Upper lobe of left lung (tissue), 6 donors: Measurements from ENCODE around the gene SV2C. TPM values are rescaled to one million over a fixed set of nuclear protein-coding genes. Genes with fewer than 3 reads are reported as not detected.
"Not testable (repeated sequence)": the region's sequence is repeated elsewhere in the genome, so short reads cannot be mapped to it uniquely, and the experiment has no call there.

Source experiments
- ATAC-seq, 2 donors: fragments of 200-7000 bp; cut with Tn5 transposase; one replicate each; pipeline ENCODE4 v1.9.1; 2022; ENCODE audit warnings: mild to moderate bottlenecking in 2 of 2, moderate library complexity in 2 of 2; ENCODE audit not compliant: low FRiP score in 2 of 2
- DNase-seq, 2 donors: peaks; one replicate each; pipeline ENCODE4 v3.0.0-alpha.2; 2019 to 2020
- H3K27ac ChIP-seq, 4 donors: fragments of 200-600 bp; sonication (generic); one replicate each; pipeline ENCODE4 v1.5.1; 2016 to 2019
- H3K27me3 ChIP-seq, 4 donors: fragments of 200-600 bp; sonication (generic); one replicate each; pipeline ENCODE4 v1.5.1; 2017 to 2019
- H3K36me3 ChIP-seq, 4 donors: fragments of 200-600 bp; sonication (generic); one replicate each; pipeline ENCODE4 v1.5.1; 2016 to 2019
- H3K4me1 ChIP-seq, 4 donors: fragments of 200-600 bp; sonication (generic); one replicate each; pipeline ENCODE4 v1.5.1; 2018 to 2019
- H3K4me3 ChIP-seq, 4 donors: fragments of 200-600 bp; sonication (generic); one replicate each; pipeline ENCODE4 v1.5.1; 2017 to 2019; ENCODE audit warnings: mild to moderate bottlenecking in 2 of 4, moderate library complexity in 1 of 4
- H3K9me3 ChIP-seq, 4 donors: fragments of 200-600 bp; sonication (generic); one replicate each; pipeline ENCODE4 v1.5.1; 2018 to 2019
- CTCF ChIP-seq, 6 experiments: fragments of 450-650 bp in 4 of 6; fragments of 200-600 bp in 2 of 6; sonication (generic) in 2 of 6; IDR thresholded peaks; one replicate each; pipeline ENCODE4 v1.5.1; 2016 to 2019; ENCODE audit warnings: antibody characterized with exemption in 6 of 6
- EP300 ChIP-seq, 4 donors: sonication (generic); formaldehyde crosslinking; IDR thresholded peaks; one replicate each; pipeline ENCODE4 v1.5.1; 2017; ENCODE audit warnings: antibody characterized with exemption in 4 of 4, control low read depth in 2 of 4
- POLR2A ChIP-seq, 4 donors: fragments of 450-650 bp; IDR thresholded peaks; one replicate each; pipeline ENCODE4 v1.5.1; 2016 to 2017; ENCODE audit warnings: antibody characterized with exemption in 4 of 4, mild to moderate bottlenecking in 2 of 4
- POLR2AphosphoS5 ChIP-seq, 2 donors: sonication (generic); formaldehyde crosslinking; IDR thresholded peaks; one replicate each; pipeline ENCODE4 v1.5.1; 2017; ENCODE audit warnings: antibody characterized with exemption in 2 of 2
- WGBS, 2 donors: methylation state at CpG; one replicate each; pipeline ENCODE4 v1.1.5; 2017 to 2018; 5-methylcytosine and 5-hydroxymethylcytosine counted together
- total RNA-seq, 6 donors: library from RNA; depleted of rRNA in 4 of 6; stranded (reverse); fragments of >200 nt in 4 of 6; gene quantifications; one replicate each; pipeline versions ENCODE4 v1.1.0 to v1.2.1, GENCODE V29; 2016 to 2021
- donor health status: DM: no; HTN: no; CAD: no; lungs with moderate emphysema.
- donor health status: DM: no; HTN: yes; CAD: no; lungs with severe emphysema.

SV2C gene
- total RNA-seq, 6 donors from 2014 or later, result 0.15 to 0.51 (median 0.21) TPM; not detected in 2

GRCh38 chr5:76364226-76364589, 281.0 kb downstream of the SV2C start:
- H3K4me3 ChIP-seq, result no peak overlapping the region
- no peak for TF ChIP-seq POLR2AphosphoS5 (IDR thresholded peaks at IDR 0.05)
- TF ChIP-seq EP300 (IDR thresholded peaks at IDR 0.05), result no peak
- no peak for TF ChIP-seq CTCF (IDR thresholded peaks at IDR 0.05)
- TF ChIP-seq POLR2A (IDR thresholded peaks at IDR 0.05), result no peak
- 79% methylated on average over 2 of the region's 2 CpGs for WGBS, 2 donors
- no peak overlapping the region for H3K27ac ChIP-seq
- no peak for DNase-seq
- no peaks in the 10 kb centered on the region for H3K9me3 ChIP-seq
- H3K27me3 ChIP-seq, result no peaks in the 10 kb centered on the region
- H3K36me3 ChIP-seq, result no peaks in the 10 kb centered on the region
- no peaks in the 10 kb centered on the region for H3K4me1 ChIP-seq
- no peak for ATAC-seq

- Histone ChIP-seq H3K27me3 (no peaks in the 10 kb centered on the region), H3K4me1 (no peaks in the 10 kb centered on the region), H3K27ac (no peak overlapping the region), H3K4me3 (no peak overlapping the region), H3K9me3 (no peaks in the 10 kb centered on the region), H3K36me3 (no peaks in the 10 kb centered on the region)
- DNase-seq (no peak), ATAC-seq (no peak)
- no peak for TF ChIP-seq POLR2AphosphoS5 (IDR thresholded peaks at IDR 0.05)
- no peak for TF ChIP-seq EP300 (IDR thresholded peaks at IDR 0.05)
- no peak for TF ChIP-seq POLR2A (IDR thresholded peaks at IDR 0.05)
- TF ChIP-seq CTCF (IDR thresholded peaks at IDR 0.05), result no peak
Measured at GRCh38 chr5:76365561-76365960, 282.4 kb downstream of the SV2C start.

GRCh38 chr5:76366596-76366995, 283.4 kb downstream of the SV2C start:
- 92% methylated on average over 2 of the region's 2 CpGs for WGBS, 2 donors
- Histone ChIP-seq H3K36me3 (no peaks in the 10 kb centered on the region), H3K27ac (no peak overlapping the region), H3K4me3 (no peak overlapping the region), H3K4me1 (no peaks in the 10 kb centered on the region), H3K27me3 (no peaks in the 10 kb centered on the region), H3K9me3 (no peaks in the 10 kb centered on the region)
- TF ChIP-seq EP300 (IDR thresholded peaks at IDR 0.05) (no peak), POLR2A (IDR thresholded peaks at IDR 0.05) (no peak), CTCF (IDR thresholded peaks at IDR 0.05) (no peak), POLR2AphosphoS5 (IDR thresholded peaks at IDR 0.05) (no peak)
- no peak for DNase-seq
- ATAC-seq, result no peak

- H3K9me3 ChIP-seq, result no peaks in the 10 kb centered on the region
- no peaks in the 10 kb centered on the region for H3K4me1 ChIP-seq
- no peaks in the 10 kb centered on the region for H3K27me3 ChIP-seq
- ATAC-seq (no peak), DNase-seq (no peak)
- H3K27ac ChIP-seq, result no peak overlapping the region
- no peak overlapping the region for H3K4me3 ChIP-seq
- no peaks in the 10 kb centered on the region for H3K36me3 ChIP-seq
- no peak for TF ChIP-seq CTCF (IDR thresholded peaks at IDR 0.05)
- TF ChIP-seq EP300 (IDR thresholded peaks at IDR 0.05), result no peak
- TF ChIP-seq POLR2A (IDR thresholded peaks at IDR 0.05), result no peak
- TF ChIP-seq POLR2AphosphoS5 (IDR thresholded peaks at IDR 0.05), result no peak
- WGBS, 2 donors, result 92 to 95% methylated on average over 6 of the region's 6 CpGs
Measured at GRCh38 chr5:76367623-76368371, 284.6 kb downstream of the SV2C start.

GRCh38 chr5:76368941-76369340, 285.8 kb downstream of the SV2C start:
- no peaks in the 10 kb centered on the region for H3K4me1 ChIP-seq
- H3K27me3 ChIP-seq, result no peaks in the 10 kb centered on the region
- no peaks in the 10 kb centered on the region for H3K9me3 ChIP-seq
- no peak overlapping the region for H3K4me3 ChIP-seq
- ATAC-seq (no peak), DNase-seq (no peak)
- WGBS, 2 donors, result 36 to 37% methylated on average over 1 of the region's 1 CpG
- TF ChIP-seq EP300 (IDR thresholded peaks at IDR 0.05), result no peak
- TF ChIP-seq POLR2A (IDR thresholded peaks at IDR 0.05), result no peak
- TF ChIP-seq POLR2AphosphoS5 (IDR thresholded peaks at IDR 0.05), result no peak
- TF ChIP-seq CTCF (IDR thresholded peaks at IDR 0.05), result no peak
- H3K27ac ChIP-seq, result no peak overlapping the region
- H3K36me3 ChIP-seq, result no peaks in the 10 kb centered on the region

GRCh38 chr5:76369668-76370067, 286.5 kb downstream of the SV2C start:
- H3K4me1 ChIP-seq, ATAC-seq, H3K4me3 ChIP-seq, H3K27ac ChIP-seq, H3K36me3 ChIP-seq, DNase-seq, H3K27me3 ChIP-seq, H3K9me3 ChIP-seq: not testable (repeated sequence)
- WGBS, 2 donors, result 96 to 97% methylated on average over 7 to 8 of the region's 8 CpGs
